Astrocyte (in vitro differentiated cells and primary cell): Measurements from ENCODE around the gene KCNJ3. TPM values are rescaled to one million over a fixed set of nuclear protein-coding genes. Genes with fewer than 3 reads are reported as not detected.

ENCODE experiments used
- DNase-seq: peaks from one replicate; pipeline ENCODE4 v3.0.0-alpha.2; 2010; ENCODE audit warnings: low read depth
- FAIRE-seq: peaks from 2 replicates; lab custom pipeline; 2011; peaks lifted over from hg19 to GRCh38; lab: Jason Lieb, UNC
- H2AFZ ChIP-seq: 2 replicates; pipeline ENCODE4 v1.6.0; 2012; ENCODE audit warnings: low read depth, low read length, inconsistent platforms
- H3K27ac ChIP-seq: 2 replicates; pipeline ENCODE4 v1.5.1; 2011; ENCODE audit warnings: low read depth, low read length, inconsistent platforms
- H3K27me3 ChIP-seq: 2 replicates; pipeline ENCODE4 v1.6.0; 2011; ENCODE audit warnings: low read length, inconsistent platforms; ENCODE audit not compliant: insufficient read depth
- H3K36me3 ChIP-seq: 2 replicates; pipeline ENCODE4 v1.5.1; 2011; ENCODE audit warnings: low read length, inconsistent platforms; ENCODE audit not compliant: insufficient read depth
- H3K4me1 ChIP-seq: 2 replicates; pipeline ENCODE4 v1.5.1; 2011; ENCODE audit warnings: low read length, inconsistent platforms; ENCODE audit not compliant: insufficient read depth
- H3K4me2 ChIP-seq: 2 replicates; pipeline ENCODE4 v1.6.0; 2012; ENCODE audit warnings: low read length, inconsistent platforms
- H3K4me3 ChIP-seq: 2 replicates; pipeline ENCODE4 v1.5.1; 2011; ENCODE audit warnings: low read depth, mild to moderate bottlenecking, low read length, inconsistent platforms; ENCODE audit not compliant: insufficient read depth
- H3K79me2 ChIP-seq: 2 replicates; pipeline ENCODE4 v1.6.0; 2012; ENCODE audit warnings: mild to moderate bottlenecking, low read length, inconsistent platforms; ENCODE audit not compliant: insufficient read depth
- H3K9ac ChIP-seq: 2 replicates; pipeline ENCODE4 v1.6.0; 2012; ENCODE audit warnings: mild to moderate bottlenecking, low read length, inconsistent platforms
- H3K9me3 ChIP-seq: 2 replicates; pipeline ENCODE4 v1.5.1; 2012; ENCODE audit warnings: low read depth, mild to moderate bottlenecking, low read length, inconsistent platforms; ENCODE audit not compliant: insufficient read depth
- H4K20me1 ChIP-seq: 2 replicates; pipeline ENCODE4 v1.6.0; 2012; ENCODE audit warnings: low read length, inconsistent platforms; ENCODE audit not compliant: insufficient read depth
- H3K27ac Mint-ChIP-seq: one replicate; pipeline ENCODE4 v1.8.0; 2021; ENCODE audit warnings: mild to moderate bottlenecking, mixed read lengths; ENCODE audit not compliant: unreplicated experiment
- H3K27me3 Mint-ChIP-seq: one replicate; pipeline ENCODE4 v1.8.0; 2021; ENCODE audit warnings: low read depth, mixed read lengths; ENCODE audit not compliant: unreplicated experiment
- H3K36me3 Mint-ChIP-seq: one replicate; pipeline ENCODE4 v1.8.0; 2021; ENCODE audit warnings: low read depth, mixed read lengths; ENCODE audit not compliant: unreplicated experiment
- H3K4me1 Mint-ChIP-seq: one replicate; pipeline ENCODE4 v1.8.0; 2021; ENCODE audit warnings: low read depth, mixed read lengths; ENCODE audit not compliant: unreplicated experiment
- H3K4me3 Mint-ChIP-seq: one replicate; pipeline ENCODE4 v1.8.0; 2021; ENCODE audit warnings: mild to moderate bottlenecking, moderate library complexity, mixed read lengths; ENCODE audit not compliant: unreplicated experiment
- H3K9me3 Mint-ChIP-seq: one replicate; pipeline ENCODE4 v1.8.0; 2021; ENCODE audit warnings: mild to moderate bottlenecking, mixed read lengths; ENCODE audit not compliant: unreplicated experiment
- EZH2 ChIP-seq: IDR thresholded peaks from 2 replicates; pipeline ENCODE4 v1.6.1; 2012; ENCODE audit warnings: mild to moderate bottlenecking, low read length, inconsistent platforms; ENCODE audit not compliant: insufficient read depth
- total RNA-seq: library from RNA; stranded (reverse); gene quantifications from 2 replicates; pipeline ENCODE4 v1.2.1, GENCODE V29; 2021
- TF ChIP-seq, protein P1 (sequence below): IDR thresholded peaks from 2 replicates; pipeline ENCODE4 v1.5.1; 2011; ENCODE audit warnings: low read depth, mild to moderate bottlenecking, inconsistent platforms, low read length, moderate library complexity; ENCODE audit not compliant: insufficient read depth

Gene KCNJ3
- total RNA-seq, 1 donor from 2014 or later = not detected

DNA sequence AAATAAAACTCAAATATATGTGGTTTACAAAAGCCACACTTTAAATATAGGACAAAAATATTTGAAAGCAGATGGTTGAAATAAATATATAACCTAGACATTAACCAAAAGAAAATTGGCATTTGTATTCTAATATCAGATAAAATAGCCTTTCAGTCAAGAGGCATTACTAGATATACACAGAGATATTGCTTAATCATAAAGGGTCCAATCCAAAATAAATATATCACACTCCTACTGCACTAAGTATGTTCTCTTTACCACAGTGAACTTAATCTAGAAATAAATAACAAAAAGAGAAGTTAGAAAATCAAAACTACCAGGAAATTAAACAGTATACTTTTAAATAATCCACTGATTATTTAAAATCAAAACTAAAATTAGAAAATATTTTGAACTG, 34.2 kb upstream of the KCNJ3 start:
- Histone ChIP-seq H3K36me3 (no peaks in the 10 kb centered on the region), H3K9me3 (no peaks in the 10 kb centered on the region), H2AFZ (no peak overlapping the region), H3K4me3 (no peak overlapping the region), H3K27ac (no peak overlapping the region), H3K27me3 (no peaks in the 10 kb centered on the region), H3K9ac (no peak overlapping the region), H3K4me1 (no peaks in the 10 kb centered on the region), H4K20me1 (no peaks in the 10 kb centered on the region), H3K79me2 (no peaks in the 10 kb centered on the region), H3K4me2 (no peak overlapping the region)
- FAIRE-seq = no peak
- DNase-seq = no peak
- TF ChIP-seq, protein P1, sequence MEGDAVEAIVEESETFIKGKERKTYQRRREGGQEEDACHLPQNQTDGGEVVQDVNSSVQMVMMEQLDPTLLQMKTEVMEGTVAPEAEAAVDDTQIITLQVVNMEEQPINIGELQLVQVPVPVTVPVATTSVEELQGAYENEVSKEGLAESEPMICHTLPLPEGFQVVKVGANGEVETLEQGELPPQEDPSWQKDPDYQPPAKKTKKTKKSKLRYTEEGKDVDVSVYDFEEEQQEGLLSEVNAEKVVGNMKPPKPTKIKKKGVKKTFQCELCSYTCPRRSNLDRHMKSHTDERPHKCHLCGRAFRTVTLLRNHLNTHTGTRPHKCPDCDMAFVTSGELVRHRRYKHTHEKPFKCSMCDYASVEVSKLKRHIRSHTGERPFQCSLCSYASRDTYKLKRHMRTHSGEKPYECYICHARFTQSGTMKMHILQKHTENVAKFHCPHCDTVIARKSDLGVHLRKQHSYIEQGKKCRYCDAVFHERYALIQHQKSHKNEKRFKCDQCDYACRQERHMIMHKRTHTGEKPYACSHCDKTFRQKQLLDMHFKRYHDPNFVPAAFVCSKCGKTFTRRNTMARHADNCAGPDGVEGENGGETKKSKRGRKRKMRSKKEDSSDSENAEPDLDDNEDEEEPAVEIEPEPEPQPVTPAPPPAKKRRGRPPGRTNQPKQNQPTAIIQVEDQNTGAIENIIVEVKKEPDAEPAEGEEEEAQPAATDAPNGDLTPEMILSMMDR = no peak
- no peak for TF ChIP-seq EZH2
- Mint-ChIP-seq H3K27me3 (no peaks in the 10 kb centered on the region), H3K4me1 (no peaks in the 10 kb centered on the region), H3K36me3 (no peaks in the 10 kb centered on the region), H3K4me3 (no peak overlapping the region), H3K27ac (no peak overlapping the region), H3K9me3 (no peaks in the 10 kb centered on the region)

DNA sequence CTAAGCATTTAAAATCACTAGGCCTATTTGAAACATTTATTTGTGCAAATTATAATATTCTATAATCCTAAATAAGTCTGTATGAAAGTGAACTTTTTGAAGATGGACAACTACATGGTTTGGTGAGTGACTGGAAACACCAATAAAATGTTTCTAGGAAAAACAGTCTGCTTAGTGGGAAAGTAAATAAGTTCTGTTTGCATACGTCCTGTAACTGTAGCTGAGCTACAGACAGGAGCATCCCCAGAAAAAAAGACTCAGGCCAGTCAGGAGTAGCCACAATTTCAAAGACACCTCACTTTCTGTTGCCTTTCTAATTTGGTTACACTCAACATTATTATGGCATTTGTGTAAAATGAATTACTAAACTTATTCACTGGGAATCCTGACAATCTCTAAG, 28.4 kb upstream of the KCNJ3 start:
- H3K4me3 ChIP-seq = no peak overlapping the region

DNA sequence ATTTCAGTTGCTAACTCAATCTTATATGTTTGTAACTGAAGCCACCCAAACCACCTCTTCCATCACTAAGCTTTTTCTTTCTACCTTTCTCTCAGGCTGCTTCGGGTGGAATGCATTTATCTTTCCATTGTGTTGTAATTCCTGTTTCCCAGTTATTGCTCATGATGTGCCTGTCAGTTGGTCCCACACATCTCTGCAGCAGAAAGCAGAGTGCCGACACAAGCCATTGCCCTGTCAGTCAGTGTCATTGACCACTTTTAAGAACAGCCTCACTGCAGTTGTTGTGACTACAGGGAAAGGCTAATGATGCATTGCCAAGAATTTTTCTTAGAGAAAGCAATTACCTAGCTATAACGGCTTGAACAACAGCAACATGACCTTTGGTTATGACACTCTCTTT, 24.8 kb upstream of the KCNJ3 start:
- Histone ChIP-seq H3K9ac (no peak overlapping the region), H3K4me3 (no peak overlapping the region), H3K27ac (no peak overlapping the region), H2AFZ (no peak overlapping the region), H4K20me1 (no peaks in the 10 kb centered on the region), H3K4me2 (no peak overlapping the region), H3K36me3 (no peaks in the 10 kb centered on the region), H3K9me3 (no peaks in the 10 kb centered on the region), H3K27me3 (no peaks in the 10 kb centered on the region), H3K79me2 (no peaks in the 10 kb centered on the region), H3K4me1 (no peaks in the 10 kb centered on the region)
- DNase-seq (no peak), FAIRE-seq (no peak)
- Mint-ChIP-seq H3K36me3 (no peaks in the 10 kb centered on the region), H3K27ac (no peak overlapping the region), H3K4me1 (no peaks in the 10 kb centered on the region), H3K4me3 (no peak overlapping the region), H3K9me3 (no peaks in the 10 kb centered on the region), H3K27me3 (no peaks in the 10 kb centered on the region)
- TF ChIP-seq EZH2 = no peak
- TF ChIP-seq, protein P1 = no peak

More for the DNA sequence above, 28.4 kb upstream of the KCNJ3 start:
- TF ChIP-seq EZH2 = no peak
- Histone ChIP-seq H3K27ac (no peak overlapping the region), H3K4me1 (no peaks in the 10 kb centered on the region), H3K9ac (no peak overlapping the region), H2AFZ (no peak overlapping the region), H3K36me3 (no peaks in the 10 kb centered on the region), H3K79me2 (no peaks in the 10 kb centered on the region), H3K27me3 (no peaks in the 10 kb centered on the region), H4K20me1 (no peaks in the 10 kb centered on the region), H3K9me3 (no peaks in the 10 kb centered on the region), H3K4me2 (no peak overlapping the region)
- FAIRE-seq = no peak
- no peak overlapping the region for H3K27ac Mint-ChIP-seq
- no peaks in the 10 kb centered on the region for H3K36me3 Mint-ChIP-seq
- no peaks in the 10 kb centered on the region for H3K27me3 Mint-ChIP-seq
- no peak for DNase-seq
- H3K9me3 Mint-ChIP-seq = no peaks in the 10 kb centered on the region
- H3K4me3 Mint-ChIP-seq = no peak overlapping the region
- no peaks in the 10 kb centered on the region for H3K4me1 Mint-ChIP-seq
